Stimulated activated CD8-positive, alpha-beta memory T cell treated with anti-CD3 and anti-CD28 coated beads, Interleukin-4, amount 100 ng/mL, for 24 hours (primary cell): ENCODE results near the gene FUT6.
"Not testable (repeated sequence)": the region's sequence is repeated elsewhere in the genome, so short reads cannot be mapped to it uniquely, and the experiment has no call there.

Source experiments
- DNase-seq: peaks from one replicate; pipeline ENCODE4 v3.0.0-alpha.2; 2020; ENCODE audit warnings: low read depth

The FUT6 gene, protein sequence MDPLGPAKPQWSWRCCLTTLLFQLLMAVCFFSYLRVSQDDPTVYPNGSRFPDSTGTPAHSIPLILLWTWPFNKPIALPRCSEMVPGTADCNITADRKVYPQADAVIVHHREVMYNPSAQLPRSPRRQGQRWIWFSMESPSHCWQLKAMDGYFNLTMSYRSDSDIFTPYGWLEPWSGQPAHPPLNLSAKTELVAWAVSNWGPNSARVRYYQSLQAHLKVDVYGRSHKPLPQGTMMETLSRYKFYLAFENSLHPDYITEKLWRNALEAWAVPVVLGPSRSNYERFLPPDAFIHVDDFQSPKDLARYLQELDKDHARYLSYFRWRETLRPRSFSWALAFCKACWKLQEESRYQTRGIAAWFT

GRCh38 chr19:5839065-5840017 lies at the start of gene FUT6:
Gene FUT6, minus strand, starts transcription at chr19:5839702. Its CDS starts 7,135 bp downstream, at chr19:5832567.
- no peak for DNase-seq

DNA sequence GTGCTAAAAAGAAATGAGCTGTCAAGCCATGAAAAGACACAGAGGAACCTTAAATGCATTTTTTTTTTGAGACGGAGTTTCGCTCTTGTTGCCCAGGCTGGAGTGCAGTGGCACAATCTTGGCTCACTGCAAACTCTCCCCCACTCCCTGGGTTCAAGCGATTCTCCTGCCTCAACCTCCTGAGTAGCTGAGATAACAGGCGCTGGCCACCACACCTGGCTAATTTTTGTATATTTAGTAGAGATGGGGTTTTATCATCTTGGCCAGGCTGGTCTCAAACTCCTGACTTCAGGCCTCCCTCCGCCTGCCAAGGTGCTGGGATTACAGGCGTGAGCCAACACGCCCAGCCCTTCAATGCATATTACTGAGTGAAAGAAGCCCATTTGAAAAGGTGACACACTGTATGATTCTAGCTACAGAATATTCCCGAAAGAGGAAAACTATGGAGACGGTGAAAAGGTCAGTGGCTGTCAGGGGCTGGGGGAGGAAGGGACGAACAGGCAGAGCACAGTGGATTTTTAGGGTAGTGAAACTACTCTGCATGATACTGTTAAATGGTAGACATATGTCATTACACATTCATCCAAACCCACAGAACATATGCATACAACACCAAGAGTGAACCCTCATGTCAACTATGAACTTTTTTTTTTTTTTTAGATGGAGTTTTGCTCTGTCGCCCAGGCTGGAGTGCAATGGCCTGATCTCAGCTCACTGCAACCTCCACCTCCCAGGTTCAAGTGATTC lies 44.7 kb upstream of the FUT6 start:
- DNase-seq: not testable (repeated sequence)

GRCh38 chr19:5883157-5883873 lies 43.8 kb upstream of the FUT6 start:
- DNase-seq: not testable (repeated sequence)

GRCh38 chr19:5882421-5882968 lies 43.0 kb upstream of the FUT6 start:
- DNase-seq: no peak

DNA sequence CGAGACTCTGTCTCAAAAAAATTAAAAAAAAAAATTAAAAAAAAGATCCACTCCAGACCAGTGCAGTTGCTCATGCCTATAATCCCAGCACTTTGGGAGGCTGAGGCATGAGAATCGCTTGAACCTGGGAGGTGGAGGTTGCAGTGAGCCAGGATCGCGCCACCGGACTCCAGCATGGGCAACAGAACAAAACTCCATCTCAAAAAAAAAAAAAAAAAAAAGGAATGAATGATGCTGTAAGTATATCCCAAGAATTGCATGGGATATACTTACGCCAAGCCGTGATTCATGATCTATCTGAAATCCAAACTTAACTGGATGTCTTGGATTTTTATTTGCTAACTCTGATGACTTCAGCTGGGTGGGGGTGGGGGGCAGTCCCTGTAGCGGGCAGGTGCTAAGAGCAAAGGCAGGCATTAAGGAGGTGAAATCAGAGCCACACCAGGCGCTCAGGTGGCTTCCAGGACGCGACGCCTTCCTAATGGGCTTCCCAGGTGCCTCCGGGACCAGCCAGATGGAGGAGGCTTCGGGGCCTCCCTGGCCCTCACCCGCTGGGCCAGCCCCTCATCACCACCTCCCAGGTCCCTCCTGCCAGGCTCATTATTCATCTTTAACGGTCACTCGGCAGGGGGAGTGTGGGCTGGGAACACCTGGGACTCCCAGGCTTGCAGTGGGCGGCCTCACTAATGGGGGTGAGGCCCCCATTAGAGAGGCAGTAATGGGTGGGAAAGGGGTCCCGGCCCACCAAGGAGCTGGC lies 42.2 kb upstream of the FUT6 start:
- no peak for DNase-seq

DNA sequence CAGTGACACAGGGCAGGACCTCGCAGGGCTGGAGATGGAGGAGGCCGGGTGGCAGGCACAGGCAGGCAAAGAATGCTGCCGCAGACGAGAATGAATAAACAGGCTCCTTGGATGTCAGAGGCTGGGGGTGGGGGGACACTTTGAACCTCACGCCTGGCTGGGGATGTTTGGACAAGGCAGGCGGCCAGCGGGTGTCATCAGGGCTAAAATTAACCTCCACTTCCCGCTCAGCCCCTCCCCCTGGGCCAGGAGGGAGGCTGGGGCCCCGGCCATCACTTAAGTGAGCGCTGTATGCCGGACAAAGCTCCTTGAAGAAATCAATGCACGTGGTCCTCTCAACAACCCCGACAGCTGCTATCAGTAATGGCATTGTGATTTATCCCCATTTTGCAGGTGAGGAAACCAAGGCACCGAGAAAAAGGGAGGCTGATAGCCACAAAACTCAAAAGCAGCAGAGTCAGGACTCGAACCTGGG lies 41.1 kb upstream of the FUT6 start:
- DNase-seq: no peak

- no peak for DNase-seq
Measured at GRCh38 chr19:5880196-5880595, 40.7 kb upstream of the FUT6 start.

DNA sequence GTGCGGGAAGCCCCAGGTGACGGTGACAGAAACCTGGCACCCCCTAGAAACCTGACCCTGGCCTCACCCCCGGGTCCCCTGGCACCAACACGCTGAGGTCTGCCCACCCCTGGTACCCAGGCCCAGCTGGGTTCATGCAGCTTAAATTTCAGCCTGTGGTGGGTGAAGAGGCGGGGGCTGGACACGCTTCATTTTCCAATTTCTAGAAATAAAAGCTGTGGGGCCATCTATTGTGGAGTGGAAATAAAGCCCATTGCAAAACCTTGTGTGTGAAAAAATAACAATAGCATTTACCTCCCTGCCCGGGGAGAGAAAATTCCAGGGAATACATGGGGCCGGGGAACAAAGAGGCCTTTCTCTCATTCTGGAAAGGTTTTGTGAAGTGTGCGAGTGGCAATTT lies 38.4 kb upstream of the FUT6 start:
- DNase-seq: no peak

DNA sequence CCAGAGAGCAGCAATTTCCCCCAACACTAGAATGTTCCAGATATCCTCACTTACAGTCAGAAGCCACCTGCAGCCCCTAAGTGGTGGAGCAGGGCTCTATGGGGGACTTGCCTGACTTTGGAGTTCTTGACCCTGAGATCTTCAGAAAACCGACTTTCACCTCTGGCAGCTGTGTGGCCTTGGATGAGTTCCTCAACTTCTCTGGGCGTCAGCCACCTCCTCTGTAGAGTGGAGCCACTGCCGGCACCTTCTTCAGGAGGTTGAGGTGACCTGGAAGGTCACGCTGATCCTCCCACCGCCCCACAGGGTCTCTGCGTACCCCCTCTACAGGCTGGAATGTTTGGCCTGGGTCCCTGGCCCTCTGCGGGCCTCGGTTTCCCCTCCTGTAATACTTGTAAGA lies 37.9 kb upstream of the FUT6 start:
- DNase-seq: no peak

DNA sequence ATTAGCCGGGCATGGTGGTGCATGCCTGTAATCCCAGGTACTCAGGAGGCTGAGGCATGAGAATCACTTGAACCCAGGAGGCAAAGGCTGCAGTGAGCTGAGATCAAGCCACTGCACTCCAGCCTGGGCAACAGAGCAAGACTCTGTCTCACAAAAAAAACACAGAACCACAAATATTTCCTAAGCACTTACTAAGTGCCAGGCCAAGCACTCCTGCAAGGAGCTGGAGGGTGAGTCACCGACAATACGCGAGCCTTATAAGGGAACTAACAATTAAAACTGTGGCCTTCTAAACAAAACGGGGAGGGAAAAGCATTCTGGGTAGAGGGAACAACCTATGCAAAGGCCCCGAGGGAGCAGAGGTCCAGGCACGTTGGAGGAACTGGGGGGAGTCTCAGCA lies 35.0 kb upstream of the FUT6 start:
- not testable (repeated sequence) for DNase-seq

- DNase-seq: no peak
Measured at GRCh38 chr19:5873617-5874199, 34.2 kb upstream of the FUT6 start.

DNA sequence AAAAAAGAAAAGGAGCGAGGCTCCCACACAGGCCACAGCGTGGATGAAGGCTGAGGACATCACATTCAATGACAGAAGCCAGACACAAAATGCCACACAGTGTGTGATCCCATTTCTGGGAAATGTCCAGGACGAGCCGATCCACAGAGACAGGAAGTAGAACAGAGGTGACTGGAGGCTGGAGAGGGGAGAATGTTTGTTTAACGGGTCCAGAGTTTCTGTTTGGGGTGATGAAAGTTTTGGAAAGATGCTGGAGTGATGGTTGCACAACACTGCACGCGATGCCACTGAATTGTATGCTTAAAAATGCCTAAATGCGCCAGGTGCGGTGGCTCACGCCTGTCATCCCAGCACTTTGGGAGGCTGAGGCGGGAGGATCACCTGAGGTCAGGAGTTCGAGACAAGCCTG lies 31.5 kb upstream of the FUT6 start:
- no peak for DNase-seq

DNA sequence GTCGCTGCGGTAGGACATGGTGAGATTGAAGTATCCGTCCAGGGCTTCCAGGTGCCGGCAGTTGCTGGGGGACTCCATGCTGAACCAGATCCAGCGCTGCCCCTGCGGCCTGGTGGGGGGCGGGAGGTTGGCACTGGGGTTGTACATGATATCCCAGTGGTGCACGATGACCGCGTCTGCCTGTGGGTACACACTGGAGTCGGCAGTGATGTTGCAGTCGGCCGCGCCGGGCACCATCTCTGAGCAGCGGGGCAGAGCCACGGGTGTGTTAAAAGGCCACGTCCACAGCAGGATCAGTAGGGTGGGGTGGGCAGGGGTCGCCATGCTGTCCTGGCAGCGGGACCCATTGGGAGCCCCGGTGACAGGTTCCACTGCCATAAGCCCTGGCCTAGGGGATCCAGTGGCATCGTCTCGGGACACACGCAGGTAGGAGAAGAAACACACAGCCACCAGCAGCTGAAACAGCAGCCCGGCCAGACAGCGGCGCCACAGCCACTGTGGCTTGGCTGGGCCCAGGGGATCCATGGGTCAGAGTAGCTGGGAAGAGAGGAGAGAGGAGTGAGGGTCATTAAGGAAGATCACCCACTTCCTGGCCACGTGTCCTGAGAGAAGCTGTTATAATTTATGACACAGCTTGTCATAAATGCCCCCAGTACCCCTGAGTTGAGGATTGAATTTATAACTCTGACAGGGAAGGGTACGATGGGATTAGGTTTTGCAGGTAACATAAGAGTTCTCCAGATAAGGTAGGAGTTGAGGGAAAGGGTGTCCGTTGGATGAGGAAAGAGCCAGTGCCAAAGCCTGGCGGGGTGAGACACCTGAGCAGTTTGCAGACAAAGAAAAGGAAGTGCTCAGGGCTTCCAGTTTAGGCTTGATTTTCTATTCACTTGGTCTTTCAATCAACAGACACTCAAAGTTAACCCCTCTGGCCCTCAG lies 28.0 kb upstream of the FUT6 start:
- no peak for DNase-seq

DNA sequence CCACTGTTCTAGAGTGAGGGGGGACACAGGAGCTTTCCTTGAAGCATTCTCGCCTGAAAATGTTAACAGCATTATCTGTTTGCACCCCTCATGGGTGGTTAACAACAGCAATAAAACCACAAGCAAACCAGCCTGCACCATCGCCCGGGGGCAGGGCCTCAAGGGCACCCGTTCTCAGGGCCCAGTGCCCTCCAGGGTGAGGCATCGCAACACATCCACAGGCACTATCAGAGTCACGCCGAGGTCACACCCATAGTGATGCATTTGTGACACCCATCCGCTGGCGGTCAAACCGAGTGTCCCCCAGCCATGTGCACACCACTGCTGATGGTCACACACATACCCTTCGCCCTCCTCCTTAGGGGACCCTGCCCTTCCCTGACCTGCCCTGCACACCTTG lies 26.3 kb upstream of the FUT6 start:
- DNase-seq: no peak

DNA sequence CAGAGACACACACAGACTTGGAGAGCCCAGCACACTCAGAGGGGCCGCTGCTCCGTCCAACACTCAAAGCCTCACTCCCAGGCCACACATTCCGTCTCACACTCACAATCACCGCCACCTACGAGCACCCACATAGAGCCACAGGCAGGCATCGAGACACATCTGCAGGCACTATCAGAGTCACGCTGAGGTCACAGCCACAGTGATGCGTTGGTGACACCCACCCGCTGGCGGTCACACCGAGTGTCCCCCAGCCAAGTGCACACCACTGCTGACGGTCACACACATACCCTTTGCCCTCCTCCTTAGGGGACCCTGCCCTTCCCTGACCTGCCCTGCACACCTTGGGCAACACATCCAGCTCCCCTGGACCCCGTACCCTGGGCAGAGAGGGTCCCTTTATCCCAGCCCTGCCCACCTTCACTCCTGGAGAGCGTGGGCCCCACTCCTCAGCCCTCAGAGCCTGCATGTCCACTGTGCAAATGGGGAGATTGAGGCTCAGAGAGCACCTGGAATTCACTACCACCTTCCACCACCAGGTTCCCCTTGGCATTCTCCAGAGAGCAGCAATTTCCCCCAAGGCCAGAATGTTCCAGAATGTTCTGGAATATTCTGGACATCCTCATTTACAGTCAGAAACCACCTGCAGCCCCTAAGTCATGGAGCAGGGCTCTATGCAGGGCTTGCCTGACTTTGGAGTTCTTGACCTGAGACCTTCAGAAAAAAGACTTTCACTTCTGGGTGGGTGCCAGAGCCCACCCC lies 25.4 kb upstream of the FUT6 start:
- DNase-seq: no peak

GRCh38 chr19:5864013-5864720 lies 24.7 kb upstream of the FUT6 start:
- no peak for DNase-seq

DNA sequence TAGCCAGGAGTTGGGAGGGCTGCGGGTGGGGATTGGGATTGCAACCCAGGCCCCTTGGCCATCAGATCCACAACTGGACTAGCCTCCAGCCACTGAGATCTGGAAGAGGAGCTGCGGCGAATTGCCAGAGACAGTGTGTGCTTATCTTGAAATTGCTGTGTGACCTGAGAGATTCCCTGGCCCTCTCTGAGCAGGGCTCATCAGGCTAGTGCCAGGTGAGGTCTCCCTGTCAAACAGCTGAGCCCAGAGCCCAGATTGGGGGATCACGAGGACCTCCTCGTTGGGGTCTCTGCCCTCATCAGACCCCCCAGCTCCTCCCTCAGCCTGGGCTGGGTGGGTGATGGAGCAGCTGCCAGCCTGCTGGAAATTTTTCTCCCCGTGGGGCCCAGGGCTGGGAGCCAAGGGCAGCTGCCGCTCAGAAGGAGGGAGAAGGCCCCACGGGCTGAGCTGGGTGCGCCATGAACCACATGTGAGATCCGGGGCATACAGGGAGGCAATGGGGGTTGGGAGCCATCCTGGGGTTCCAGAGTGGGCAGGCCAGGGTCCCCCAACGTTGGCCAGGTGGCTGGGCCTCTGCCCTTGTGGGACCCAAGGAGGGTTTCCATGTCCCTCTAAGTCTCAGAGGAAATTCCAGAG lies 23.6 kb upstream of the FUT6 start:
- DNase-seq: no peak
